NCI-H2227 (cell line): Measurements from ENCODE around the gene EIF2S3.
"Not testable (repeated sequence)": the region's sequence is repeated elsewhere in the genome, so short reads cannot be mapped to it uniquely, and the experiment has no call there.

ENCODE experiments used
- DNase-seq: peaks from one replicate; lab custom pipeline; 2025; ENCODE audit not compliant: unreplicated experiment; lab: John Stamatoyannopoulos, UW

Gene EIF2S3

DNA sequence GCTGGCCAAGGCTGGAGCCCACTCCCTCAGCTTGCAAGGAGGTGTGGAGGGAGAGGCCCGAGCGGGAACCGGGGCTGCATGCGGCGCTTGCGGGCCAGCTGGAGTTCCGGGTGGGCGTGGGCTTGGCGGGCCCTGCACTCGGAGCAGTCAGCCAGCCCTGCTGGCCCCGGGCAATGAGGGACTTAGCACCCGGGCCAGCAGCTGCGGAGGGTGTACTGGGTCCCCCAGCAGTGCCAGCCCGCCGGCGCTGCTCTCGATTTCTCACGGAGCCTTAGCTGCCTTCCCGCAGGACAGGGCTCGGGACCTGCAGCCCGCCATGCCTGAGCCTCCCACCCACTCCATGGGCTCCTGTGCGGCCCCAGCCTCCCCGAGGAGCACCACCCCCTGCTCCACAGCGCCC is 5.1 kb upstream of the EIF2S3 start:
- DNase-seq = not testable (repeated sequence)

DNA sequence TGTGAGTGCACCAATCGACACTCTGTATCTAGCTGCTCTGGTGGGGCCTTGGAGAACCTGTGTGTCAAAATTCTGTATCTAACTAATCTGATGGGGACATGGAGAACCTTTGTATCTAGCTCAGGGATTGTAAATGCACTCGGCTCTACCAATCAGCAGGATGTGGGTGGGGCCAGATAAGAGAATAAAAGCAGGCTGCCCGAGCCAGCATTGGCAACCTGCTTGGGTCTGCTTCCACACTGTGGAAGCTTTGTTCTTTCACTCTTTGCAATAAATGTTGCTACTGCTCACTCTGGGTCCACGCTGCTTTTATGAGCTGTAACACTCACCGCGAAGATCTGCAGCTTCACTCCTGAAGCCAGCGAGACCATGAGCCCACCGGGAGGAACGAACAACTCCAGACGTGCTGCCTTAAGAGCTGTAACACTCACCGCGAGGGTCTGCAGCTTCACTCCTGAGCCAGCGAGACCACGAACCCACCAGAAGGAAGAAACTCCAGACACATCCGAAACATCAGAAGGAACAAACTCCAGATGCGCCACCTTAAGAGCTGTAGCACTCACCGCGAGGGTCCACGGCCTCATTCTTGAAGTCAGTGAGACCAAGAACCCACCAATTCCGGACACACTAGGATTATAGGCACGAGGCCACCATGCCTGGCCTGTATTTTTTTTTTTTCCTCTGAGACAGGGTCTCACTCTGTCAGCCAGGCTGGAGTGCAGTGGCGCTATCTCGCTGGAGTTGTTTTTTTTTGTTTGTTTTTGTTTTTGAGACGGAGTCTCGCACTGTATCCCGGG is 4.0 kb upstream of the EIF2S3 start:
- DNase-seq = not testable (repeated sequence)

DNA sequence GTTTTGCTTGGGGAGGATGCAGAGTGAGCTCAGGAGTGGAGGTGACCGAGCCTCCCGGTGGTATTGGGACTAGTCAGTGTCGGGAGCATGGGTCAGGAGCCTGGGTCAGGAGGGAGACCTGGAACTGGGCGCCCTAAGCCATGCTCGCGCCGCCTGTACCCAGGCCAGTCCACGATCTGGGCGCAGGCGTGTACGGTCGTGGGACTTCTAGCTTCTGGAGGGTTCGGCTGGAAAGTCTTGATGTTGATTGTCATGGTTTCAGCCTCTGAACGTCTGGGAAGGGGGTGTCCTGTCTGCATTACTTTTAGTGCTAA is 244 bp downstream of the EIF2S3 start:
- no peak for DNase-seq

DNA sequence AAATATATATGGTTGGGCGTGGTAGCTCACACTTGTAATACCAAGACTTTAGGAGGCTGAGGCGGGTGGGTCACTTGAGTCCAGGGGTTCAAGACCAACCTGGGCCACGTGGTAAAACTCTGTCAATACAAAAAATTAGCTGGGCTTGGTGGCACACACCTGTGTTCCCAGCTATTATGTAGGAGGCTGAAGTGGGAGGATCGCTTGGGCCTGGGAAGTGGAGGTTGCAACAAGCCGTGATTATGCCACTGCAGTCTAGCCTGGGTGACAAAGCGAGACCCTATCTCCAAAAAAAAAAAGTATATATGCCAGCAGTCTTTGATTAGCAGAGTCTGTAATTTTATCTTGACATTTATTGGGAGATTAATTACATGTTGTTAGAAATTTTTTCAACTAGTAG is 8.7 kb downstream of the EIF2S3 start:
- no peak for DNase-seq

DNA sequence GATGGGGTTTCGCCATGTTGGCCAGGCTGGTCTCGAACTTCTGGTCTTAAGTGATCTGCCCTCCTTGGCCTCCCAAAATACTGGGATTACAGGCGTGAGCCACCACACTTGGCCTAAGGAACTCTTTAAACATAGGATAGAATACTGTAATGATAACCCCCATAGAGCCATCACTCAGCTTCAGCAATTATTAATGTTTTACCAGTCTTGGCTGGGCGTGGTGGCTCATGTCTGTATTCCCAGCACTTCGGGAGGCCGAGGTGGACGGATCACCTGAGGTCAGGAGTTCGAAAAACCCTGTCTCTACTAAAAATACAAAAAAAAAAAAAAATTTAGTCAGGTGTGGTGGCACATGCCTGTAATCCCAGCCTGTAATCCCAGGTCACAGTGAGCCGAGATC is 15.1 kb downstream of the EIF2S3 start:
- no peak for DNase-seq

DNA sequence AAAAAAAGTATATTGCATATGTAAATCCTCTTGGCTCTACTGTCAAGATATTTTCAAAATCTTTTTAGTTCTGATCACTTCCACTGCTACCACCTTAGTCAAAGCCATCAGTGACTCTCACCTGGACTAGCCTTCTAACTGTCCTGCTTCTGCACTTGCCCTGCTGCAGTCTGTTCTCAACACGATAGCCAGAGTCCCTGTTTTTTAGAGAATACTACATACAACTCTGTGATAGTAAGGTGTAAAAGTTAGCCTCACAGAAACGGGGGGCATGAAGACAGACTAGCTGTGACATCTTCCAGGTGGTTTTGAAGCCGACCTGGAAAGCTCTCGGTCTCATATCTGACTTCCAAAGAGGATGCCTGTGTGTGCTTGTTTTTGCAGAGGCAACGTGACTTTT is 24.7 kb downstream of the EIF2S3 start:
- no peak for DNase-seq

DNA sequence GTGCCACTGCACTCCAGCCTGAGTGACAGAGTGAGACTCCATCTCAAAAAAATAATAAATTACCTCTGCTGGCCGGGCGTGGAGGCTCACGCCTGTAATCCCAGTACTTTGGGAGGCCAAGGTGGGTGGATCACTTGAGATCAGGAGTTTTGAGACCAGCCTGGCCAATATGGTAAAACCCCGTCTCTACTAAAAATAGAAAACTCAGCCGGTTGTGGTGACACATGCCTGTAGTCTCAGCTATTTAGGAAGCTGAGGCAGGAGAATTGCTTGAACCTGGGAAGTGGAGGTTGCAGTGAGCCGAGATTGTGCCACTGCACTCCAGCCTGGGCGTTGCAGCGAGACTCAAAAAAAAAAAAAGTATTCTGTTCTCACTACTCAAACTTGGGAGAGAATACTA is 25.5 kb downstream of the EIF2S3 start:
- not testable (repeated sequence) for DNase-seq

DNA sequence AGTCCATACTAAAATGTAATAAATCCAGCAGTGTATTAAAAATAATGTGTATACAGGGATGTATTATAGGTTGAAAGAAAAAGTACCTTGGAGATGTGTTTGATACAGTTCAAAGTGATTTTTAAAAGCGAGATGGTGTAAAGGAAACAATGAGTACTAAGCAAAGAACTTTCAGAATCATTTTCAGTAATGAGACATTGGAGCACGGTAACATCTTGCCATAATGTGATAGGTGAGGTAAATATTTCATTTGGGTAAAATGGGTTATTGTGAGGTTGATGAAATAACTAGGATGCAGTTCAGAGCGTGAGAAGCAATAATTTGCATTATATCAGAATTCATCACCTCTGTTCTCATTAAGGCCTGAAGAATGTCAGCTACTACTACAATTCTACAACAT is 25.9 kb downstream of the EIF2S3 start:
- DNase-seq = no peak

DNA sequence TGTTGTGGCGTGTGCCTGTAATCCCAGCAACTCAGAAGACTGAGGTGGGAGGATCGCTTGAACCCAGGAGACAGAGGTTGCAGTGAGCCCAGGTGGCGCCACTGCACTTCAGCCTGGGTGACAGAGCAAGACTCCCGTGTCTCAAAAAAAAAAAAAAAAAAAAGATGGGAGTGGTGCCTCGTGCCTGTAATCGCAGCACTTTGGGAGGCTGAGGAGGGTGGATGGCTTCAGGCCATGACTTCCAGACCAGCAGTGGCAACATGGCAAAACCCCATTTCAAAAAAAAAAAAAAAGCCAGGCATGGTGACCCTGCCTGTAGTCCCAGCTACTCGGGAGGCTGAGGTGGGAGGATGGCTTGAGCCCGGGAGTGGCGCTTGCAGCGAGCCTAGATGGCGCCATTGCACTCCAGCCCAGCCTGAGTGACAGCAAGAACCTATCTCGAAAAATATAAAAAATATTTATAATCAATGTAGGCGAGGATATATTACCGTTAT is 27.0 kb downstream of the EIF2S3 start:
- DNase-seq = peak; percentile 69

DNA sequence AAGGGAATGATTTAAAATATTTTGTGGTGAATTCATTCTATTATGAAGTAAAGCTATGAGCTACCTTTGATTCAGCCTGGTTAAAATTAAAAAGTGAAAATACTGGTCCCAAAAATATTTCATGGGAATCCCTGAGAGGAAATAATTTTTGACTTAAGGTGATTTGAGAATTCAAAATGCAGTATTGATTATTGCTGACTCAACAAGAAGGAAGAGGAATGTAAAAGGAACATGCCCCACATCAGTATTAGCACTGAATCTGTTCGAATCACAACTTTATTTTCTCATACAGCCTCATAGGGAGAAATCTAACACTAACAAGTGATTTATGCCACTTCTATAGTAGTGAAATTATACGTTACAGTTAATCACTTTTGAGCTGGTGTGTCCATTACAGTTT is 27.7 kb downstream of the EIF2S3 start:
- no peak for DNase-seq

DNA sequence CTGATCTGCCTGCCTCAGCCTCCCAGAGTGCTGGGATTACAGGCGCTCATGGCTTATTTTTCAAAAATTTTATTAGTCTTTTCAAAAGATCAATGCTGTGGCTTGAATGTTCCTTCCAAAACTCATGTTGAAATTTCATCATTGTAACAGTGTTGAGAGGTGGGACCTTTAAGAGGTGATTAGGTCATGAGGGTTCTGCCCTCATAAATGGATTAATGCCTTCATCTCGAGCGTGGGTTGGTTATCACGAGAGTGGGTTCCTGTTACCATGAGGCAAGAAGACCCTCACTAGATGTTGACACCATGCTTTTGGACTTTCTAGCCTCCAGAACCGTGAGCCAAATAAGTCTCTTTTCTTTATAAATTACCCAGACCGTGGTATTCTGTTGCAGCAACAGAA is 30.3 kb downstream of the EIF2S3 start:
- no peak for DNase-seq

DNA sequence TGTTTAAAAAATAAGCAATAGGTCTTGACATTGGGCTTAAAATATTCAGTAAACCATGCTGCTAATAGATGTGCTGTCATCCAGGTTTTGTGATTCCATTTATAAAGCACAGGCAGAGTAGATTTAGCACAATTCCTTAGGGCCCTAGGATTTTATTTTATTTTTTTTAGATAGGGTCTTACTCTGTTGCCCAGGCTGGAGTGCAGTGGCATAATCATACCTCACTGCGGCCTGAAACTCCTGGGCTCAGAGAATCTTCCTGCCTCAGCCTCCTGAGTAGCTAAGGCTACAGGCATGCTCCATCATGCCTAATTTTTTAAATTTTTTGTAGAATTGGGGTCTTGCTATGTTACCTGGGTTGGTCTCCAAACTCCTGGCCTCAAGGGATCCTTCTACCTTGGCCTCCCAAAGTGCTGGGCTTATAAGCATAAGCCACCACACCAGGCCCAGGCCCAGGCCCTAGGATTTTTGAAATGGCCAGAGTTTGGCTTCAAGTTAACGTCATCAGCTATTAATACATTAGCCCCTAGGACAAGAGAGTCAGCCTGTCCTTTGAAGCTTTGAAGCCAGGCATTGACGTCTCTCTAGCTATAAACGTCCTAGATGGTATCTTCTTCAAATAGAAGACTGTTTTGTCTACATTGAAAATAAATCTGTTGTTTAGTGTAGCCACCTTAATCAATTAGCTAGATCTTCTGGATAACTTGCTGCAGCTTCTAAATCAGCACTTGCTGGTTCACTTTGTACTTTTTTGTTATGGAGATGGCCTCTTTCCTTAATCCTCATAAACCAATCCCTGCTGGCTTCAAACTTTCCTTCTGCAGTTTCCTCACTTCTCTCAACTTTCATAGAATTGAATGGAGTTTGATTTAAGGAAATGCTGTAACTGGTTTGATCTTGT is 35.8 kb downstream of the EIF2S3 start:
- DNase-seq = no peak

DNA sequence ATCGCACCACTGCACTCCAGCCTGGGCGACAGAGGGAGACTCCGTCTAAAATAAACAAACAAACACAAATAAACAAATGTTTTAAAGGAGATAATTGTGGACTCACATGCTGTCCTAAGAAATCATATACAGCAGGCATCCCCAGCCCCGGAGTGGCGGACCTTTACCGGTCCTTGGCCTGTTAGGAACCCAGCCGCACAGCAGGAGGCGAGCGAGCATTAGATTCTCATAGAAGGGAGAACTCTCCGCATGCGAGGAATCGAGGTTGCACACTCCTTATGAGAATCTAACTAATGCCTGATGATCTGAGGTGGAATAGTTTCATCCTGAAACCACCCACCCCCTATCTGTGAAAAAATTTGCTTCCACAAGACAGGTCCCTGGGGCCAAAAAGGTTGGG is 39.0 kb downstream of the EIF2S3 start:
- no peak for DNase-seq

DNA sequence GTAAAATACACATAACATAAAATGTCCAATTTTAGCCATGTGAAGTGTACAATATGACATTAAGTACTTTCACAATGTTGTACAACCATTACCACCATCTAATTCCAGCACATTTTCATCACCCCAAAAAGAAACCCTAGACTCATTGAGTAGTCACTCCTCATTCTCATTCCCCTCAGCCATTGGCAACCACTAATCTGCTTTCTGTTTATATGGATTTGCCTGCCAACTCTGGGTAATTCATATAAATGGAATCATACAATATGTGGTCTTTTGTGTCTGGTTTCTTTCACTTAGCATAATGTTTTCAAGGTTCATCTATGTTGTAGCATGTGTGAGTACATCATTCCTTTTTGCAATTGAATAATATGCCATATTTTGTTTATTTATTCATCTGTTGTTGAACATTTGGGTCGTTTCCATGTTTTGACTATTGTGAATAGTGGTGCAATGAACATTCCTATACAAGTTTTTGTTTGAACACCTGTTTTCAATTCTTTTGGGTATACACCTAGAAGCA is 43.0 kb downstream of the EIF2S3 start:
- DNase-seq = no peak

DNA sequence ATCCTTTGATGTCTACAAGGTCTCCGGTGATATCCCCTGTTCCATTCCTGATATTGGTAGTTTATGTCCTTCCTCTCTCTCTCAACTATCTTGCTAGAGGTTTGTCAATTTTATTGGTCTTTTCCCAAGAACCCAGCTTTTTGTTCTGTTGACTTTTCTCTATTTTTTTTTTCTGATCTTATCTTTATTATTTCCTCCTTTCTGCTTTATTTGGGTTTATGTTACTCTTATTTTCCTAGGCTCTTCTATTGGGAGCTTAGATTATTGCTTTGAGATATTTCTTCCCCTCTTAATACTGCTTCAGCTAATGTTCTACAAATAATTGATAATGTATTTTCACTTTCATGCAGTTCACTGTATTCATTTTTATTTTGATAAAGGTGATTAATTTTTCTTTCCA is 44.2 kb downstream of the EIF2S3 start:
- DNase-seq = no peak

DNA sequence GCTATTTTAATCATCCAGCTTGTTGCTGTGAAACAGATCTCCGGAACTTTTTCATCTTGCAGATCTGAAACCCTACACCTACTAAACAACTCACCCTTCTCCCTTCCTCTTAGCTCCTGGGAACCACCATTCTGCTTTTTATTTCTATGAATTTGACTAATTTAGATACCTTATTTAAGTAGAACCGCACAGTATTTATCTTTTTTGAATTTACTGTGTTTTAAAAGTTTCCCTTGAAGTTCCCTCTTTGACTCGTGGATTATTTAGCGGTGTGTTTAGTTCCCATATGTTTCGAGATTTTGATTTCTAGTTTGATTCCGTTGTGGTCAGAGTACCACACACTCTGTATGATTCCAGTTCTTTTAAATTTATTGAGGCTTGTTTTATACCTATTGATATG is 44.6 kb downstream of the EIF2S3 start:
- no peak for DNase-seq

DNA sequence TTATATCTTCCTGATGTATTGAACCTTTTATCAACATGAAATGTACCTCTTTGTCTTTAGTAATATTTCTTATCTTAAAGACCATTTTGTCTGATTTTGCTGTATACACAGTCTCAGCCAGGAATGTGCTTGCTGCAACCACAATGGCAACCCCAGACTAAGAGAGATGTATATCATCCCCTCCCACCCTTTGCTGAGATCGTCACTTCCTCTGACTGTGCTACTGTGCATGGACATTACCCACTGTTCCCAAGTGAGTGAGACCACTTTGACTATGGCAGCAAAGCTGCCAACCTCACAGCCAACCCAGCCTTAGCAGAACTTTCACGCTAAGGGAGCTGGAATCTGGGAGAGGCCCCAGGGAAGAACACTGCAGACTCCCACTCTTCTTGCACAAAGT is 46.0 kb downstream of the EIF2S3 start:
- DNase-seq = no peak

DNA sequence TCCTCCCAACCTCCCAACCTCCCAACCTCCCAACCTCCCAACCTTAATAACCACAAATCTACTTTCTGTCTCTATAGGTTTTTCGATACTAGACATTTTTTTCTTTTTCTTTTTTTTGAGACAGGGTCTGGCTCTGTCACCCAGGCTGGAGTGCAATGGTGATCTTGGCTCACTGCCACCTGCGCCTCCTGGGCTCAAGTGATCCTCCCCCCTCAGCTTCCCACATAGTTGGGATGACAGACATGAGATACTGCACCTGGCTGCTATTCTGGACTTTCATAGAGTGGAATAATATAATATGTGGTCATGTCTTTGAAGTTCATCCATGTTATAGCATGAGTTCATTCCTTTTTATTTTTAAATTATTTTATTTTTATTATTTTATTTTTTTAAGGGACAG is 55.3 kb downstream of the EIF2S3 start:
- peak; percentile 10 for DNase-seq

DNA sequence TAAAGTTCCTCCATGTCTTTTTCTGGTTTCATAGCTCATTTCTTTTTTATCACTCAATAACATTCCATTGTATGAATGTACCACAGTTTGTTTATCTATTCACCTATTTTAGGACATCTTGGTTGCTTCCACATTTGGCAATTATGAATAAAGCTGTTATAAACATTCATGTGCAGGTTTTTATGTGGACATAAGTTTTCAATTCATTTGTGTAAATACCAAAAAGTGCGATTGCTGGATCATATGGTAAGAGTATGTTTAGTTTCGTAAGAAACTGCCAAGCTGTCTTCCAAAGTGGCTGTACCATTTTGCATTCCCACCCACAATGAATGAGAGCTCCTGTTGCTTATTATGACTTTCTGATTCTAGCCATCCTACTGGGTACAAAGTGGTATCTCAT is 58.4 kb downstream of the EIF2S3 start:
- DNase-seq = no peak

DNA sequence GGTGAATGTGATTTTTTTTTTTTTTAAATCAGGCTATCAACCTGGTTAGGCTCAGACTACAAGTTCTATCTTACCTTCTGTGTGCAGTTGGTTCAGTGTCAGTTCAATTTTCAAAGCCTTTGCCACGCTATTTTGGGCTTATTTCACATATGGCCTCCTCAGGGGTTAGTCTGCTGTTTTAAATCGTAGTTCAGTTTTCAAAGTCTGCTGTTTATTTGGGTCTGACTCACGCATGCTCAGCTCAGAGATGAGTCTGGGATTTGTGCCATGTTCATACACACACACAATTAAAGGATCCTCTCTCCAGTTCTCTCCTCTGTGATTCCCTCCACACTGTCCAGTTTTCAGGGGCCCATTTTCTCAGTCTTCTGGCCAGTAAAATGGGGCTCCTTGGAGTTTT is 62.5 kb downstream of the EIF2S3 start:
- DNase-seq = no peak

DNA sequence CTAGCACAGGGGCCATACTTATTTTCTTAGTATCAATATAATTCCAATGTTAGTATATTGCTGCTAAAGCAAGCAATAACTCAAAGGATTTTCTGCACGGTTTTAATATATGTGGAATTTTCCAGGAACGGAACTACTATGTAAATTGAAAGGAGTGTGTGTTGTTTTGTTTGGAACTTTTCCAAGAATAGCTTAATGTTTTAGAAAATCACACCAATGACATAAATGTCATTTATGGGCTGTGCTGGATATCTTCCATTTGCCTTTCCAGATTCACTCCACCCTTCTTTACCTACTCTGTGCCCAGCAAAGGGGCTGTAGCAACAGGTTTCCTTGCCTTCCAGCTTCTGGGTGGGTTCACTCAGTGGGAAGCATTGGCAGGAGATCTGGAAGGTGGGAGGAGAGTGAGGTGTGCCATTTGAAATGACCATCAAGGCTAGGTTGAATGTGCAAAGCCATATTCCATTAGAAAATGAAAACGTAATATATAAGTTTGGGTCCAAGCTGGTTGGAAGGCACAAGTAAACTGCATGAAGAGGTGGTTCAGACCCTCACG is 69.6 kb downstream of the EIF2S3 start:
- DNase-seq = no peak
